K562 (cell line): ENCODE results near the gene AK2. TPM values are rescaled to one million over a fixed set of nuclear protein-coding genes. Genes with fewer than 3 reads are reported as not detected.

Experiments used
- BRD4 ChIP-seq: fragments of 200-600 bp; sonication (generic); IDR thresholded peaks from 2 replicates; pipeline ENCODE4 v1.6.1; 2017; ENCODE audit warnings: inconsistent platforms
- DACH1 ChIP-seq: fragments of 450-650 bp; IDR thresholded peaks from 2 replicates; pipeline ENCODE4 v1.6.1; 2018; ENCODE audit not compliant: partially characterized antibody
- GABPB1 ChIP-seq: sonication (generic); formaldehyde crosslinking; IDR thresholded peaks from 2 replicates; pipeline ENCODE4 v1.8.0; 2022; ENCODE audit warnings: mild to moderate bottlenecking, missing genetic modification reagents
- HDAC3 ChIP-seq: fragments of 450-650 bp; IDR thresholded peaks from 2 replicates; pipeline ENCODE4 v1.6.1; 2018; ENCODE audit warnings: borderline replicate concordance, mild to moderate bottlenecking, moderate library complexity; ENCODE audit not compliant: partially characterized antibody
- HES1 ChIP-seq: fragments of 450-650 bp; IDR thresholded peaks from 2 replicates; pipeline ENCODE4 v1.6.1; 2016; ENCODE audit warnings: low read depth, mild to moderate bottlenecking, moderate library complexity
- HMG20B ChIP-seq: fragments of 250-450 bp; sonication (Bioruptor Pico); IDR thresholded peaks from 2 replicates; pipeline ENCODE4 v1.5.0; 2021; ENCODE audit warnings: mild to moderate bottlenecking
- JUND ChIP-seq, 2 experiments: IDR thresholded peaks; 2 replicates in 1 of 2; 3 replicates in 1 of 2; pipeline ENCODE4 v1.6.1; 2011; ENCODE audit warnings: borderline replicate concordance in 2 of 2, low read depth in 2 of 2, low read length in 2 of 2, improper control_type of control experiment in 1 of 2, missing biosample characterization in 1 of 2, missing genetic modification characterization in 1 of 2, missing genetic modification reagents in 1 of 2
- KLF1 ChIP-seq: fragments of 450-650 bp; IDR thresholded peaks from 2 replicates; pipeline ENCODE4 v1.6.1; 2016; ENCODE audit warnings: missing genetic modification characterization, missing compliant biosample characterization
- KLF10 ChIP-seq: fragments of 250-450 bp; sonication (Bioruptor Pico); IDR thresholded peaks from 2 replicates; pipeline ENCODE4 v1.6.1; 2021; ENCODE audit warnings: matching md5 sums
- L3MBTL2 ChIP-seq: fragments of 450-650 bp; IDR thresholded peaks from 2 replicates; pipeline ENCODE4 v1.6.1; 2016; ENCODE audit warnings: mild to moderate bottlenecking, moderate library complexity
- NKRF ChIP-seq: fragments of 450-650 bp; IDR thresholded peaks from 2 replicates; pipeline ENCODE4 v1.6.1; 2016; ENCODE audit warnings: borderline replicate concordance
- NR3C1 ChIP-seq: sonication (generic); formaldehyde crosslinking; IDR thresholded peaks from 2 replicates; pipeline ENCODE4 v1.8.1; 2022; ENCODE audit warnings: missing genetic modification reagents
- PCBP2 ChIP-seq: fragments of 200-400 bp; formaldehyde crosslinking; IDR thresholded peaks from 2 replicates; pipeline ENCODE4 v1.6.1; 2018; ENCODE audit warnings: low read length, low read depth, mild to moderate bottlenecking, moderate library complexity; ENCODE audit not compliant: poor library complexity, severe bottlenecking
- RBFOX2 ChIP-seq: fragments of 200-400 bp; formaldehyde crosslinking; IDR thresholded peaks from 2 replicates; pipeline ENCODE4 v1.6.1; 2017; ENCODE audit warnings: low read depth, mild to moderate bottlenecking, low read length, moderate library complexity
- SETDB1 ChIP-seq: IDR thresholded peaks from one replicate; pipeline ENCODE4 v1.6.1; 2012; ENCODE audit warnings: low read length, control low read depth, inconsistent platforms
- SMAD4 ChIP-seq: fragments of 250-450 bp; sonication (Bioruptor Pico); conservative IDR thresholded peaks from 2 replicates; pipeline ENCODE4 v1.8.0; 2021; ENCODE audit warnings: inconsistent platforms, mild to moderate bottlenecking, moderate library complexity
- SMC3 ChIP-seq: conservative IDR thresholded peaks from 2 replicates; pipeline ENCODE4 v1.6.1; 2011; ENCODE audit warnings: low read depth, low read length, improper control_type of control experiment; ENCODE audit not compliant: insufficient read depth
- SP2 ChIP-seq: IDR thresholded peaks from 2 replicates; pipeline ENCODE4 v1.6.1; 2011; ENCODE audit warnings: mild to moderate bottlenecking, low read depth, low read length, moderate library complexity; ENCODE audit not compliant: poor library complexity, severe bottlenecking; ENCODE audit errors: extremely low read depth
- THAP7 ChIP-seq: fragments of 250-450 bp; sonication (Bioruptor Pico); IDR thresholded peaks from 2 replicates; pipeline ENCODE4 v1.5.0; 2021
- ZHX1 ChIP-seq: fragments of 150-350 bp; conservative IDR thresholded peaks from 2 replicates; pipeline ENCODE4 v1.6.1; 2014; ENCODE audit warnings: low read length
- ZNF354B ChIP-seq: fragments of 250-450 bp; sonication (Bioruptor Pico); IDR thresholded peaks from 2 replicates; pipeline ENCODE4 v1.4.0; 2020
- ZNF583 ChIP-seq: fragments of 250-450 bp; sonication (Bioruptor Pico); IDR thresholded peaks from 2 replicates; pipeline ENCODE4 v1.4.0; 2020
- ZNF778 ChIP-seq: fragments of 450-650 bp; formaldehyde crosslinking; IDR thresholded peaks from 2 replicates; pipeline ENCODE4 v1.4.0; 2020; ENCODE audit warnings: mild to moderate bottlenecking, moderate library complexity
- polyA plus RNA-seq, 8 experiments: library from polyadenylated mRNA; depleted of rRNA in 4 of 8; stranded (reverse) in 5 of 8; unstranded in 3 of 8; fragments of >200 nt; fragmentation: Nextera tagmentation in 2 of 8; fragmentation: Illumina TruSeq in 1 of 8; extraction: Ambion mirVana in 2 of 8; extraction: Trizol in 1 of 8; gene quantifications; 2 replicates each; pipeline versions ENCODE4 v1.2.1 to v1.2.3, GENCODE V29; 2011 to 2014; ENCODE audit warnings: inconsistent platforms in 1 of 8, missing spikeins in 1 of 8
- total RNA-seq, 7 experiments: library from RNA; depleted of rRNA in 6 of 7; stranded (reverse); fragments of >200 nt in 6 of 7; fragmentation: Illumina TruSeq in 2 of 7; extraction: Trizol in 2 of 7; gene quantifications; 2 replicates each; pipeline versions ENCODE4 v1.2.1 to v1.2.3, GENCODE V29; 2011 to 2021; ENCODE audit warnings: low replicate concordance in 1 of 7

Gene AK2
- total and polyA plus RNA-seq, 9 of the 15 experiments (the other 6 are each of a cell fraction or from before 2014, with no cell fraction given) = 105 to 1,050 (median 509) TPM

GRCh38 chr1:33055210-33056008 is 18.7 kb upstream of the AK2 start (continued):
- peak; percentile 41 for TF ChIP-seq HDAC3
- TF ChIP-seq PCBP2 = no peak
- TF ChIP-seq ZHX1 = 0 out of 2 replicates have a peak, but pooled peaks have one; percentile 33
- TF ChIP-seq SP2 = no peak
- TF ChIP-seq HMG20B = no peak
- no peak for TF ChIP-seq HES1
- peak; percentile 91 for TF ChIP-seq SMC3
- TF ChIP-seq NKRF = no peak
- TF ChIP-seq BRD4 = no peak
- TF ChIP-seq SETDB1 = no peak
- TF ChIP-seq JUND (IDR thresholded peaks at IDR 0.05; ENCODE audit: borderline replicate concordance, low read depth, low read length) = peak; percentile 59
- TF ChIP-seq JUND (tag; IDR thresholded peaks at IDR 0.05; ENCODE audit: borderline replicate concordance, low read depth, low read length) = peak; percentile 67; the same call in 1 of the 3 replicates
- no peak for TF ChIP-seq KLF1
- no peak for TF ChIP-seq ZNF778 (CRISPR knock-in tag)
- TF ChIP-seq SMAD4 (CRISPR knock-in tag) = peak; percentile 97
- peak; percentile 63 for TF ChIP-seq DACH1
- no peak for TF ChIP-seq ZNF354B
- TF ChIP-seq NR3C1 (CRISPR knock-in tag) = no peak
- TF ChIP-seq KLF10 = no peak
- TF ChIP-seq L3MBTL2 = peak; percentile 91
- no peak for TF ChIP-seq THAP7 (CRISPR knock-in tag)
- no peak for TF ChIP-seq ZNF583 (CRISPR knock-in tag)
- TF ChIP-seq RBFOX2 = no peak
- peak; percentile 71 for TF ChIP-seq GABPB1 (CRISPR knock-in tag)
